ENCODE data around the gene ZNF653.
A peak's percentile ranks its signal among the peaks of the same experiment; 100 is the strongest.
"Not testable (repeated sequence)": the region's sequence is repeated elsewhere in the genome, so short reads cannot be mapped to it uniquely, and the experiment has no call there.

ZNF653 gene

DNA sequence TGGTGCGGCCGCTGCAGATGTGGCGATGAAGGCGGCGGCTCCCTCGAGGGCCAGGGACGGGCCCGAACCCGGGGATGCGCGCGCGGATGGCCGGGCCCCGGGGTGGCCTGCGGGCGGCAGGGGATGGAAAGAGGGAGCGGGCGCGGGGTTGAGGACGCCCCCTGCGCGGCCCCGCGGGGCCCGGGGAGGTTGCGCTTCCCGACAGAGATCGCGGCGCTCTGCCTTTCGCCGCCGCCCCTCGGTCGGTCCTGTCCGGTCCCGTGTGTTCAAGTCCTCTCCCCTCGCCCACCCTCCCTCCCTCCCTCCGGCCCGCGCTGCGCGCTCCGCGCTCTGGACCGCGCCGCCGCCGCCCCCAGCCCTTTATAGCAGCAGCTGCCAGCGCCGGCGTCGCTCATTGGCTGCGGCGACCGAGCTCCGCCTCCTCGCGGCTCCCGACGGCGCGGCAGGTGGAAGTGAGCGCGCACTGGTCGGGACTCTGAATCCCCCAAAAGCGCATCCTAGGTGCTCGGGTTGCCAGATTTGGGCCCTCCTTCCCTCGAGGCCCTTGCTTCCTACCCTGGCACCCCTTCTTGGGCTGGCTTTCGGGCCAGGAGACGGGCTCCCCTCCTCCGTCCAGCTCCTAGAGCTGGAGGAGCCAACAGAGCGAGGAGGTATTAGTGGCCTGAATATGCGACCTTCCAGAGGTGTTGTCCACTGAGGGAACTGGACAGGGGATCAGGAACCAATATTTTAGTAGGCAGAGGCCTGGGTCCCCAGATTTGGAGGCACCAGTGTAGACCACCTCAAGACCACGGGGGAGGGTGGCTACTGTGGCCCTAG, 24.7 kb downstream of the ZNF653 start, which contains the start of gene ELAVL3:
ELAVL3 (minus strand) TSS at position 332 of the 819 bp plus-strand sequence. CDS start 438 bp downstream, outside the sequence.
- peak; percentile 67 for DNase-seq

DNA sequence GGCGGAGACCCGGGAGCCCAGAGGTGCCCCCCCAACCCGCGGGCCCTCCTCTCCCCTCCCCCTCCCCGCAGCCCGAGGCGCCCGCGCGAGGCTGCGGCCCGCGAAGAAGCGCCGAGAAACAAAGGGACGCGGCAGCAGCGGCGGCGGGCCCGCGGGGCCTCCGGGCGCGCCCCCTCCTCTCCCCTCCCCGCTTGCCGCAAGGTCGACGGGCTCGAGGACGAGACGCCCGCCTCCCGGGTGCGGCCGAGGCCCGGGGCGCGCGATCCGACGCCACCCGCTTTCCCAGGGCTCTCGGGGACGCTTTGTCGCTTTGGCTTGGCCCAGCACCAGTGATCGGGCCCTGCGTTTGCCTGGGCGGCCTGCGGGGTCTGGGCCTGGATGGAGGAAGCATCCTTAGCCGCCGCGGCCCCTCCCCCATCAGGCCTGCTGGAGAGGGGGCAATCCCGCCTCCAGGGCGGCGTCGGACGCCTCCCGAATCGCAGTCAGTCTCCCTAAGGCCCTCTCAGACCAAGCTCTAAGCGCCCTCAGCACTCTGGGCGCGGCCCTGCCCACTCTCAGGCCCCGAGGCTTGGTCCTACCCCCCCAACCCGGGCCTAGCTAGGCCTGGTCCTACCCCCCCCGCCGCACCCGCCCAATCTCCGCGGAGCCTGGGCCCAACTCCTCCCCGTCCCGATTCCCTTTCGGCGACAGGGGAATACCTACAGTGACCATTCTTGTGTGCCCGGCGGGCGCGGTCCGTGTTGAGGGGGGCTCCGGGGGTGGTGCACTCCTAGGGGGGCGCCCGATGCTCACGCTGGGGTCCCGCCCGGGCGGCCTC, 25.5 kb downstream of the ZNF653 start:
- peak; percentile 54 for DNase-seq

DNA sequence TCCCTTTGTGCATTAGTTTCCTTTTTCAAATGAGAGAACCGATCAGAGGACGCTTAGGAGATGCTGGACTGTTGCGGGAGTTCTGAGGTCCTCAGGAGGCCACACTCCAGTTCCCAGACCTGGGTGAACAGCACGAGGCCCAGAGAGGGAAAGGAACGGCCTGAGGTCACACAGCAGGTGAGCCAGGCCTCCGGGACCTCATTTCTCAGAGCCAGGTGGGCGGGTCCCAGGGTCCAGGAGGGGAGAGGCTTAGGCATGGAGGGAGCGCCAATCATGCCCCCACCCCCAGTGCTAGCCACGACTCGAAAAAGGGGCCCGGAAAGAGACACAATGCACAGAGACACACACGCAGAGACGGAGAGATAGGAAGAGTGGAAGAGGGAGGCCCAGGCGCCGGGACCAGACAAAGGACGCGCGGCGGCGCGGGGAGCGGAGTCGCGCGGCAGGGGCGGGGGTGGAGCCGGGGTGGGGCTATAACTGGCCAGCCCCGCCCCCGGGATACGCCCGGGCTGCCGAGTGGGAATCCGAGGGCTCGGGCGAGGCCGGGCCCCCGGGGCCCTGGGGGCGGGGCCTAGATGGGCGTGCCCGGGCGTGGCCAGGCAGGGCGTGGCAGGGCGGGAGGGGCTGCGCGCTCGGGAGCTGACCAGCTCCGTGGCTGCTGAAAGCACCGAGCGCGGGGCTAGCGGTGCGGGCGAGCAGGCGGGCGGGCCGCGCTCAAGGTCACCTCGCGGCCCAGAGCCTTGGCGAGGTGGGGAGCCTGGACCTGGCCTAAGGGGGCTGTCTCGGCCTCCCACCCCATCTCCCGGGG, 26.3 kb downstream of the ZNF653 start:
- peak; percentile 75 for DNase-seq

DNA sequence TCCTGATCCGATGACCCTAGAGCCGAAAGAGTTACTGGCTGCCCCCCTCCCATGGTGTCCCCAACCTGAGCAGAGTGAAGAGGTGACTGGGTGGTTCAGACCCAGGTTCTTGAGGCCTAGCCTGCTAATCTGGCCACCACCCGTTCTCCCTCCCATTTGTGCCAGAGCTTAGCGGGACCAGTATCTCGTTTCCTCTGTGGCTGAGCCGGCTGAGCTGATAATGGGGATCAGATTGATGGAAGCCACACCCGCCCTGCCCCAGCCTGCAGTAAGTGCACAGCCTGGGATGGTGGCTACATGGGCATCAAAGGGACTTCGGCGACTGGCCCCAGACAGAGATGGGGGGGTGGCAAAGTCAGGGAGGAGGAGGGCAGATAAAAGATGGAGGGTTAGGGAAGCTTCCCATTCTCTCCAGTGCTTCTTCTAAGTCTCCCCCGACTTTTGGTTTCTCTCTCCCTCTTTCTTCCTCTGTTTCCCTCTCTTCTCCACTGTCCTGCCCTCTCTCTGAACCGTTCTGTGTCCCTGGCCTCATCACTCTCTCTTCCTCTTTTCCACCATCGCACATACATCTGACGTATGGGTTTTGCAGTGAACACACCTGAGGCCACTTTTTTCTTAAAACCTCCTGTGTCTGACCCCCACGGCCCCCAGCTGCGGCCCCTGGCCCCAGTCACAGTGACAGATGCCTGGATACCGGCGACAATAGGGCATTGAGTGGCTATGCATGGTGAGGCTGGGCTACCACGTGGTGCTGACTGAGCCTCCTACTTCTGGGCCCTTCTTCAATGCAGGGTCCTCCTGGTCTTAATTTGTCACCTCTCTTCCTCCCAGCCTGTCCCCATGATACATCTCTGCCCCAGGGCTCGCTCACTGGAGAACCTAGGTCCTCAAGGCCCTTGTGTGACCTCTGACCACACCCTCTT, 27.2 kb downstream of the ZNF653 start:
- no peak for DNase-seq

DNA sequence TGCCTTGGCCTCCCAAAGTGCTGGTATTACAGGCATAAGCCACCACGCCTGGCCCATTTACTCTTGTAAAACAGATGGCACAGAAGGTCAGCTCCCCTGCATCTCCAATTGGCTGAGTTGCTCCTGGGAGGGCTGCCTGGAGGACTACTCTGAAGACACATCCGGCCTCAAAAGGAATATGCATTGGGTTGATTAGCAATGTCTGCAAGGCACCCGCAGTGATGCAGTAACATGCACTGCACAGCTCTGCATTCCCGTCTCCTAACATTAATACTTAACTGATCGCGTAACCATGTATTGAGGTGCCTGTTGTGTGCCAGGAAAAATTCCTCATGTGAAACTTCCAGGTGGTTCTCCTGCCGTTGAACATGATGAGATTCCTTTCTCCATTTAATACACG, 29.8 kb downstream of the ZNF653 start:
- DNase-seq: no peak

DNA sequence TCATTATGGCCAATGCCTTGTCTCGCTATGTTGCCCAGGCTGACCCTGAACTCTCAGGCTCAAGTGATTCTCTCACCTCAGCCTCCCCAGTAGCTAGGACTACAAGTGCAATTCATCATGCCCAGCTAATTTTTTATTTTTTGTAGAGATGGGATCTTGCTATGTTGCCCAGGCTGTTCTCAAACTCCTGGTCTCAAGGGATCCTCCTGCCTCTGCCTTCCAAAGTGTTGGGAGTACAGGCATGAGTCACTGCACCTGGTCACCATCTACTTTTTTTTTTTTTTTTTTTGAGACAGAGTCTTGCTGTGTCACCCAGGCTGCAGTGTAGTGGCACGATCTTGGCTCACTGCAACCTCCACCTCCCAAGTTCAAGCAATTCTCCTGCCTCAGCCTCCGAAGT, 30.3 kb downstream of the ZNF653 start:
- DNase-seq: peak; percentile 43

DNA sequence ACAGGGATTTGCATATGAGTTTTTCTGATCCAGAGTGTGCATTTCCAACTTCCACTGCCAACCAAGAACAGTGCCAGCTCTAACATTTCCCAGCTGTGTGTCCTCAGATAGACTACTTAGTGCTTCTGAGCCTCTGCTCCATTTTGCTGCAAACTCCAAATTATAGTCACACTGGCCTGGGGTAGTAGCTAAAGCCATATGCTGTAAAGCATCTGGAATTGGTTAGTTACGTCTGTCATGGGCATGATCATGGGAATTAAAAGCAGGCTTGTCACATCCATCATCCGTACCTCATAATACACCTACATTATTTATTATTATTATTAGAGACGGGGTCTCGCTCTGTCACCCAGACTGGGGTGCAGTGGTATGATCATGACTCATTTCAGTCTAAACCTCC, 31.9 kb downstream of the ZNF653 start:
- DNase-seq: no peak

DNA sequence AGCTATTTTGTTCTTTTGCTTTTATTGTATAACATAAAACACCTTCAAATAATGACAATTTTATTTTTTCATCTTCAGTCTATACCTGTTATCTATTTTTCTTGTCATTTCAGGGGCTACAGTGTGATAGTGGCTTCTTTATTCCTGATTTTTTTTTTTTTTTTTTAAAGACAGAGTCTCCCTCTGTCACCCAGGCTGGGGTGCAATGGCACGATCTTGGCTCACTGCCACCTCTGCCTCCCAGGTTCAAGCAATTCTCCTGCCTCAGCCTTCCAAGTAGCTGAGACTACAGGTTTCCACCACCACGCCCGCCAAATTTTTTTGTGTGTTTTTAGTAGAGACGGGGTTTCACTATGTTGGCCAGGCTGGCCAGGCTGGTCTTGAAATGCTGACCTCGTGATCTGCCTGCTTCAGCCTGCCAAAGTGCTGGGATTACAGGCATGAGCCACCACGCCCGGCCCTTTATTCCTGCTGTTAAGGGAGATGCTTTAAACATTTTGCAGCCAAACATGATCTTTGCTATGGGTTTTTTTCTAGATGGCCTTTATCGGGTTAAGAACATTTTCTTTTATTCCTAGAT, 37.3 kb downstream of the ZNF653 start:
- DNase-seq: not testable (repeated sequence)

DNA sequence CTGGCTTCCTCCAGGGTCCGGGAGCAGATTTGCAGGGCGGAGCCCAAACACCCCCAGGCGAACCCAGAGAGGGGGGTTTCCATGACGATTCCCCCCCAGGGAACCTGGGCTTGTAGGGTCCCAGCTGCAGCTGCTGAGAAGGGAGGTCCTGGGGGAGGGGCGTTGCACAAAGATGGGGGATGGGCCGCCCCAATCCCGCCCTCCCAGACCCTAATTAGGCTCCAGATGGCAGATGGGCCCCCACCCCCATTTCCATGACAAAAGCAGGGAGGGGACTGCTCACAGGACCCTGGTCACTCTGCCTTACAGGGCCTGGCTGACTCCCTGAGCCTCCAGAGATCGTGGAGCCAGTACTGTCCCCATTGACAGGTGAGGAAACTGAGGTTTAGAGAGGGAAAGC, 40.0 kb downstream of the ZNF653 start:
- no peak for DNase-seq

DNA sequence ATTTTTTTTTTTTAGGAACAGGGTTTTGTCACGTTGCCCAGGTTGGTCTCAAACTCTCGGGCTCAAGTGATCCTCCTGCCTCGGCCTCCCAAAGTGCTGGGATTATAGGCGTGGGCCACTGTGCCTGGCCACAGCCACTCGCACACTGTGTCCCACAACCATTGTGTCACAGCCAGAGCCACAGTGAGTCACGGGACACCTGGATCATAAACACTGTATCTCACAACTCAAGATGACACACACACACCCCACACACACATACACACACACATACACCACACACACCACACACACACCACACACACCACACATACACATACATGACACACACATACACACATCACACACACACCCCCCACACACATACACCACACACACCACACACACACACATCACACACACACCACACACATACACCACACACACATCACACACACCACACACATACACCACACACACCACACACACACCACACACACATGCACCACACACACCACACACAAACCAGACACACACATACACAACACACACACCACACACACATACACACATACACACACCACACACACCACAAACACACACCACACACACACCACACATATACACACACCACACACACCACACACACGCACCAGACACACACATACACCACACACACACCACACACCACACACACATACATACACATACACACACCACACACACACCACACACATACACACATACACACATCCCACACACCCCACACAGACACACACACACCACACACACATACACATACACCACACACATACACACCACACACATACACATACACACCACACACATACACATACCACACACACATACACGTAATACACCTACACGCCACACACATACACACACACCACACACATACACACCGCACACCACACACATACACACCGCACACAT, 41.0 kb downstream of the ZNF653 start:
- no peak for DNase-seq

DNA sequence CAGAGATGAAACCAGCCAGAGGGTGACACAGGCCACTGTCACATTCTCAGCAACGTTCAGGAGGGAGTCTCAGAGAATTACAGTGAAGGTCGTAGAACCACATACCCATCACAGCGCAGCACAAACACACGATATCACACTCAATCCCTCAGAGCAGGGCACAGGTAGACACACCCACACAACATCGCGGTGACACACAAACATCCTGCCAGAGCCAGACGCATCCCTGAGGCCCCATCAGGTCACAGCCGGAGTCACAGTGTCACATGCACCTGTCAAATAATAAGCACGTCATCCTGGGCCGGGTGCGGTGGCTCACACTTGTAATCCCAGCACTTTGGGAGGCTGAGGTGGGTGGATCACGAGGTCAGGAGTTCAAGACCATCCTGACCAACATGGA, 42.2 kb downstream of the ZNF653 start:
- DNase-seq: peak; percentile 64

DNA sequence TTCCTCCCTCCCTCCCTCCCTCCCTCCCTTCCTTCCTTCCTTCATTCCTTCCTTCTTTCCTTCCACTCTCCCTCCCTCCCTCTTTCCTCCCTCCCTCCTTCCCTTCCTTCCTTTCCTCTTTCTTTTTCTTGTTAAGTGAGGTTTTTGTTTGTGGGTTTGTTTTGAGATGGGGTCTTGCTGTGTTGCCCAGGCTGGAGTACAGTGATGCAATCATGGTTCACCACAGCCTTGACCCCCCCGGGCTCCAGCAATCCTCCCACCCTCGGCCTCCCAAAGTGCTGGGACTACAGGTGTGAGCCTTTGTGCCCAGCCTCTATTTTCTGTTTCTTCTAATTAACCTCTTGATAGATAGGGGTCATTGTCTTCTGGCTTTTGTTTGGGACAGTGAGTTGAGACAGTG, 44.2 kb downstream of the ZNF653 start:
- DNase-seq: no peak

DNA sequence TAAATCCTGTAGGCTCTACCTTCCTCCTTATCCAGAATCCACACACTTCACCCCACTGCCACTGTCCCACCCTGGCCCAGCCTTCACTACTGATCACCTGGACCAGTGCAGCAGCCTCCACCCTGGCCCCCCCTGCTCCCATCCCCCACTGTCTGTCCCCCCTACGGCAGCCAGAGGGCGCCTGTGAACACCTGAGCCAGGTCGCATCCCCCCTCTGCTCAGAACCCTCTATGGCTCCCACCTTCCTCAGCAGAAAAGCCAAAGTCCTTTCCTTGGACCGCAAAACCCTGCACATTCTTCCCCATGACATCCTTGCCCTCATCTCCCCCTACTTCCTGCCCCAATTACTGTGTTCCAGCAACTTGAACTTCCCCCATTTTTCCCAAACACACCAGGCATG, 45.4 kb downstream of the ZNF653 start:
- peak; percentile 23 for DNase-seq

DNA sequence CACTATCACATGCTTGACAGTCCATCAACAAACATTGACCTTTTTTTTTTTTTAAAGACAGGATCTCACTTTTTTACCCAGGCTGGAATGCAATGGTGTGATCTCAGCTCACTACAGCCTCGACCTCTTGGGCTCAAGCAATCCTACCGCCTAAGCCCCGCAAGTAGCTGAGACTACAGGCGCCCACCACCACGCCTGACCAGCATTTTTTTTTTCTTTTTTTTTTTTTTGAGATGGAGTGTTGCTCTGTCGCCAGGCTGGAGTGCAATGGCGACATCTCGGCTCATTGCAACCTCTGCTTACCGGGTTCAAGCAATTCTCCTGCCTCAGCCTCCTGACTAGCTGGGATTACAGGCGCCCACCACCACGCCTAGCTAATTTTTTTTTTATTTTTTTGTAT, 46.7 kb downstream of the ZNF653 start:
- not testable (repeated sequence) for DNase-seq

DNA sequence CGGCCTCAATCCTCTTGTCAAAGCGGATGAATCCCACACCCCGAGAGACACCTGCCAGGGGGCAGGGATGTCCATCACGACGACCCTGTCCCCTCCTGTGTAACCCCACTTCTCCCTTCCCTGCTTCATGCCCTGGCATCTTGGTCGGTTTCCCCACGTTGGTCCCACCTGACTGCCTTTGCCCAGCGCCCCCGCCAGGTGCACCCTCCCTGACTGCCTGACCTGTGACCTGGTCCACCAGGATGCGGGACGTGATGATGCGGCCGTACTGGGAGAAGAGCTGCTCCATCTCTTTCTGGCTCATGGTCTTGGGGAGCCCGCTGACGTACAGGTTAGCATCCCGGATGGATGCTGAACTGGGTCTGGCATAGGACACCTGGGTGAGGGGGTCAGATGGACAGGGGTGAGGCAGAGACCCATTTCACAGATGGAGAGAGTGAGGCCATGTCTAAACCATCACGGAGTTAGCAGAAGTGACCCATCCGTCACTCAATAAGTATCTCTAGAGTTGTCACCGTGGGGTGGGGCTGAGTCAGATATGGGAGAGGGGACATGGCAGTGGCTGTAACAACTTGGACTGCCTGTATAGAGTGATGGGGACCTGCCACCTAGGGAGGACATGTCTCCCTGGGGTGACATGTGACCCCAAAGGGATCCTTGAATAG, 47.3 kb downstream of the ZNF653 start:
- DNase-seq: no peak

DNA sequence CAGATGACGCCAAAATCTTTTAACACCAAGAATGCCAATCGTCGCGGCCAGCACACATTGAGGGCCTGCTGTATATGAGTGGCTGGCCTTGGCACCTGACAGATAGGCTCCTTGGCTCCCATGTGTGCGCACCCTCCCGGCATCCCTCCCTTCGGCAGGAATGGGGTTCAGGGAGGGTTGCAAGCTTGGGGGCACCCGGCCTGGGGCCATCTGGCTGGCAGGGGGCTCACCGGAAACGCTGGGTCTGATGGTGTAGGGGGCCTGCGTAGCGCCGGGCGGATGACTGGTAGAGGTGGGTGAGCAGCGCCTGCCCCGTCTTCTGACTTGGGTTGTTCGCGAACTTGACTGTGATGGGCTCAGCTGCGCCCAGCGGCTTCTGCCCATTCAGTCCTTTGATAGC, 47.8 kb downstream of the ZNF653 start:
- no peak for DNase-seq

DNA sequence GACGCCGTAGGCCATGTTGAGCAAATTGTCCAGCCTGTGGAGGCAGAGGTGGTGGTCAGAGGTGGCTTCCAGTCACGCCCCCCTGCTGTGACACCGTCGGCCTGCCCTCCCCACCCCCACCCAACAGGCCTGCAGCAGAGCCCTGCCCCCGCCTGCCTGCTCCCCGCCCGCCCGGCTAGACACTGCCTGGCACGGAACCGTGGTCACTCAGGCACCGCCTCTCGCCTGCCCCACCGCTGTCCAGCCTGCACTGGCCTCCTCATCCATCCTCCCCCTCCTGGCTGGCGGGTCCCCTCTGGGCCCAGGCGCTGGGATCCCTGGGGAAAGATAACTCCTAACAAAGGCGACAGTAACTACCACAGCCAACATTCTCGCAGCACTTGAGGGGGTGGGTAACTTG, 48.5 kb downstream of the ZNF653 start:
- no peak for DNase-seq

DNA sequence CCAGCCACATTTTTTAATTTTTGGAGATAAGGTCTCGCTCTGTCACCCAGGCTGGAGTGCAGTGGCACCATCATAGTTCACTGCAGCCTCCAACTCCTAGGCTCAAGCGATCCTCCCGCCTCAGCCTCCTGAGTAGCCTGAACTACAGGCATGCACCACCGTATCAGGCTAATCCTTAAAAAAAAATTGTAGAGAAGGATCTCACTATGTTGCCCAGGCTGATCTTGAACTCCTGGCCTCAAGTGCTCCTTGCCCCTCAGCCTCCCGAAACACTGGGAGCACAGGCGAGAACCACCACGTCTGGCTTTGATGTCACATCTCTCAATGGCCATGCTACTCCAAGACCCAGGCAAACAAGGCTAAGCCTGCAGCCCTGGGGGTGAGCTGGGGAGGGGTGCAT, 49.0 kb downstream of the ZNF653 start:
- no peak for DNase-seq

DNA sequence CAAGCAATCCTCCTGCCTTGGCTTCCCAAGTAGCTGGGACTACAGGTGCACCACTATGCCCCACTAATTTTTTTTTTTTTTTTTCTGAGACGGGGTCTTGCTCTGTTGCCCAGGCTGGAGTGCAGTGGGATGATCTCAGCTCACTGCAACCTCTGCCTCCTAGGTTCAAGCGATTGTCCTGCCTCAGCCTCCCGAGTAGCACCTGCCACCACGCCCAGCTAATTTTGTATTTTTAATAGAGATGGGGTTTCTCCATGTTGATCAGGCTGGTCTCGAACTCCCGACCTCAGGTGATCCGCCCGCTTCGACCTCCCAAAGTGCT, 50.4 kb downstream of the ZNF653 start:
- not testable (repeated sequence) for DNase-seq
